Adipose tissue (tissue), 3 donors: ENCODE measurements around the gene GAGE12J. TPM values are rescaled to one million over a fixed set of nuclear protein-coding genes. Genes with fewer than 3 reads are reported as not detected.
"Not testable (repeated sequence)": the region's sequence is repeated elsewhere in the genome, so short reads cannot be mapped to it uniquely, and the experiment has no call there.

Experiments used
- H3K27ac ChIP-seq: one replicate; pipeline ENCODE4 v1.5.1; 2013; ENCODE audit warnings: low read depth, low read length
- WGBS, 3 donors: extraction: QIAGEN DNeasy Blood & Tissue Kit; methylation state at CpG; one replicate each; pipeline ENCODE4 v1.1.7; 2013; 5-methylcytosine and 5-hydroxymethylcytosine counted together
- polyA plus RNA-seq, 3 donors: library from polyadenylated mRNA; stranded (reverse); fragments of 200-250 nt; gene quantifications; one replicate each; pipeline ENCODE4 v1.2.3, GENCODE V29; 2013
- donor health status: healthy with polysubstance abuse.
- donor health status: Bipolar disorder and iron deficiency.
- donor health status: healthy.

GAGE12J gene
- polyA plus RNA-seq, result not detected

- no CpG with 5 or more reads among the region's 16 CpGs for WGBS, 3 donors
- not testable (repeated sequence) for H3K27ac ChIP-seq
Measured at GRCh38 chrX:49321737-49322136, at the start of gene GAGE12J. Gene GAGE12J (plus strand): TSS chrX:49322037. CDS start chrX:49323194, 1,157 bp downstream.

- no peak overlapping the region for H3K27ac ChIP-seq
- 30 to 55% (median 54%) methylated on average over 6 of the region's 6 CpGs for WGBS, 3 donors
Measured at GRCh38 chrX:49272421-49272820, 49.4 kb upstream of the GAGE12J start.

GRCh38 chrX:49273181-49273727, 48.6 kb upstream of the GAGE12J start:
- 73 to 83% (median 77%) methylated on average over 6 to 8 of the region's 8 CpGs for whole genome bisulfite sequencing, 3 donors
- H3K27ac ChIP-seq, result no peak overlapping the region

- H3K27ac ChIP-seq, result no peak overlapping the region
- WGBS, 3 donors, result 37 to 74% (median 61%) methylated on average over 1 of the region's 1 CpG
Measured at GRCh38 chrX:49276207-49276606, 45.6 kb upstream of the GAGE12J start.

GRCh38 chrX:49276671-49277534, 44.9 kb upstream of the GAGE12J start:
- 68 to 77% (median 73%) methylated on average over 19 of the region's 19 CpGs for WGBS, 3 donors
- no peak overlapping the region for H3K27ac ChIP-seq

GRCh38 chrX:49277535-49277830, 44.4 kb upstream of the GAGE12J start:
- 41 to 83% (median 74%) methylated on average over 3 of the region's 3 CpGs for WGBS, 3 donors
- no peak overlapping the region for H3K27ac ChIP-seq

- WGBS, 3 donors, result 89 to 94% (median 91%) methylated on average over 3 of the region's 3 CpGs
- no peak overlapping the region for H3K27ac ChIP-seq
Measured at GRCh38 chrX:49278081-49278480, 43.8 kb upstream of the GAGE12J start.

GRCh38 chrX:49282647-49283011, 39.2 kb upstream of the GAGE12J start:
- no peak overlapping the region for H3K27ac ChIP-seq
- 33 to 49% (median 47%) methylated on average over 7 to 11 of the region's 11 CpGs for WGBS, 3 donors

GRCh38 chrX:49284212-49284611, 37.6 kb upstream of the GAGE12J start:
- no peak overlapping the region for H3K27ac ChIP-seq
- whole genome bisulfite sequencing, 3 donors, result 84 to 98% (median 97%) methylated on average over 3 of the region's 3 CpGs

GRCh38 chrX:49286136-49286535, 35.7 kb upstream of the GAGE12J start:
- no peak overlapping the region for H3K27ac ChIP-seq
- WGBS, 3 donors, result 89 to 98% (median 97%) methylated on average over 12 to 18 of the region's 18 CpGs

- WGBS, 3 donors, result 64 to 79% (median 74%) methylated on average over 4 of the region's 4 CpGs
- H3K27ac ChIP-seq, result no peak overlapping the region
Measured at GRCh38 chrX:49286581-49286980, 35.3 kb upstream of the GAGE12J start.

GRCh38 chrX:49287665-49288064, 34.2 kb upstream of the GAGE12J start:
- H3K27ac ChIP-seq, result no peak overlapping the region
- 64 to 83% (median 78%) methylated on average over 1 of the region's 1 CpG for WGBS, 3 donors

- no peak overlapping the region for H3K27ac ChIP-seq
- 59 to 72% (median 60%) methylated on average over 4 to 7 of the region's 7 CpGs for WGBS, 3 donors
Measured at GRCh38 chrX:49290215-49290614, 31.6 kb upstream of the GAGE12J start.

GRCh38 chrX:49291615-49292337, 30.1 kb upstream of the GAGE12J start:
- 18 to 31% (median 20%) methylated on average over 10 to 11 of the region's 11 CpGs for WGBS, 3 donors
- no peak overlapping the region for H3K27ac ChIP-seq

- H3K27ac ChIP-seq, result no peak overlapping the region
- WGBS, 3 donors, result 72 to 81% (median 81%) methylated on average over 13 to 17 of the region's 17 CpGs
Measured at GRCh38 chrX:49292400-49293362, 29.2 kb upstream of the GAGE12J start.

- H3K27ac ChIP-seq, result not testable (repeated sequence)
- WGBS, 3 donors, result 88 to 96% (median 91%) methylated on average over 4 to 5 of the region's 5 CpGs
Measured at GRCh38 chrX:49299293-49299692, 22.5 kb upstream of the GAGE12J start.

GRCh38 chrX:49300703-49301102, 21.1 kb upstream of the GAGE12J start:
- 47 to 88% (median 78%) methylated on average over 1 of the region's 1 CpG for WGBS, 3 donors
- H3K27ac ChIP-seq, result no peak overlapping the region

GRCh38 chrX:49303346-49303745, 18.5 kb upstream of the GAGE12J start, which contains the start of gene GAGE10:
Gene GAGE10 (plus strand): TSS chrX:49303646. CDS start chrX:49304860, 1,214 bp downstream.
- no peak within 1 kb of the TSS for H3K27ac ChIP-seq
- 71 to 93% (median 81%) methylated on average over 7 to 15 of the region's 15 CpGs for WGBS, 3 donors
